GM12875 (cell line): Measurements from ENCODE around the gene WWOX.
"Not testable (repeated sequence)": the region's sequence is repeated elsewhere in the genome, so short reads cannot be mapped to it uniquely, and the experiment has no call there.

ENCODE experiments used
- H3K4me3 ChIP-seq: one replicate; pipeline ENCODE4 v1.5.1; 2011; ENCODE audit warnings: low read depth, low read length, control low read depth
- TF ChIP-seq, protein P1 (sequence below): IDR thresholded peaks from 2 replicates; pipeline ENCODE4 v1.5.1; 2011; ENCODE audit warnings: low read depth, mild to moderate bottlenecking, control low read depth, inconsistent platforms, low read length, moderate library complexity, borderline replicate concordance; ENCODE audit not compliant: insufficient read depth

WWOX gene

DNA sequence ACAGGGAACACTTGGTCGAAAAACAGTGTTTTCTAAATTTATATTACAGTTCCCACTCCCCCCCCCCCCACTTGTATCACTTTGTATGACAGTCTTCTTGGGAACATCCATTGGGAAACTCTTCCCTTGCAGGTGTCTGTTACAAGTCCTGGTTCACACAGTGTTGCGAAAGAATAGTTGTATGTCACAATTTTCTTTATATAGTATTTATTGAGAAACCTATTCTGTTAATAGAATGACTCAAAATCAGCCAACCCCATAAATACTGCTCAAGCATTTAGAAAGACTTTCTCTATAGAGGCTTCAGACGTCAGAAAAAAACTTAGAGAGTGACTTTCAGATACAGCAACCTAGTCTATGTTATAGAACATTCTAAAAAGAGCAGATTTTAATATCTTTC lies 414.4 kb downstream of the WWOX start:
- TF ChIP-seq, protein P1, sequence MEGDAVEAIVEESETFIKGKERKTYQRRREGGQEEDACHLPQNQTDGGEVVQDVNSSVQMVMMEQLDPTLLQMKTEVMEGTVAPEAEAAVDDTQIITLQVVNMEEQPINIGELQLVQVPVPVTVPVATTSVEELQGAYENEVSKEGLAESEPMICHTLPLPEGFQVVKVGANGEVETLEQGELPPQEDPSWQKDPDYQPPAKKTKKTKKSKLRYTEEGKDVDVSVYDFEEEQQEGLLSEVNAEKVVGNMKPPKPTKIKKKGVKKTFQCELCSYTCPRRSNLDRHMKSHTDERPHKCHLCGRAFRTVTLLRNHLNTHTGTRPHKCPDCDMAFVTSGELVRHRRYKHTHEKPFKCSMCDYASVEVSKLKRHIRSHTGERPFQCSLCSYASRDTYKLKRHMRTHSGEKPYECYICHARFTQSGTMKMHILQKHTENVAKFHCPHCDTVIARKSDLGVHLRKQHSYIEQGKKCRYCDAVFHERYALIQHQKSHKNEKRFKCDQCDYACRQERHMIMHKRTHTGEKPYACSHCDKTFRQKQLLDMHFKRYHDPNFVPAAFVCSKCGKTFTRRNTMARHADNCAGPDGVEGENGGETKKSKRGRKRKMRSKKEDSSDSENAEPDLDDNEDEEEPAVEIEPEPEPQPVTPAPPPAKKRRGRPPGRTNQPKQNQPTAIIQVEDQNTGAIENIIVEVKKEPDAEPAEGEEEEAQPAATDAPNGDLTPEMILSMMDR: no peak
- no peak overlapping the region for H3K4me3 ChIP-seq

DNA sequence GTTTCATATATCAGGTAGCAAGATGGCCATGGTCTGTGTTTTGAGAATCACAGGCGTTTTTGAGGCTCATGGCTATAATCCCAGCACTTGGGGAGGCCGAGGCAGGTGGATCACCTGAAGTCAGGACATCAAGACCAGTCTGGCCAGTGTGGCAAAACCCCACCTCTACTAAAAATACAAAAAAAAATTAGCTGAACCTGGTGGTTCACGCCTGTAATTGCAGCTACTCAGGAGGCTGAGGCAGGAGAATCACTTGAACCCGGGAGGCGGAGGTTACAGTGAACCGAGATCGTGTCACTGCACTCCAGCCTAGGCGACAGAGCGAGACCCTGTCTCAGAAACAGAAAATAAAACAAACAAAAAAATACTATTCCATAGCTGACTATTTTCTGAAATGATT lies 415.4 kb downstream of the WWOX start:
- not testable (repeated sequence) for H3K4me3 ChIP-seq

DNA sequence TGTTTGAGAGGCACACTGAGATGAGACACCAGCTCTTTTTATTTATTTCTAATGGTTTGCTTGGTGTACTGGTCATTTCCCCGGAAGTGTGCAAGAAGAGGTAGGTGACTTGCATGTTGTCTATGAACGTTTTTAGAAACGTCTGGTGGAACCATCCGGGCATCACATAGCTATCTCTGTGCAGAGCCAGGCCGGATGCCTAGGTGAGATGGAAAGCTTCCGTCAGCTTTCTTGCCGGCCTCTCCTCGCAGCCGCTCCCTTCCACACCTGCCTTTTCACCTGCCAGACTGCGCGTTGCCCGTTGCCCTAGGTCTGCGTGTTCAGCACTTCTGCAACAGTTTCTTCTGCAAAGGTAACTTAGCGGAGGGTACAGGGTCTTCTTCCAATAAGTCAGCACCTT lies 416.0 kb downstream of the WWOX start:
- TF ChIP-seq, protein P1: no peak
- H3K4me3 ChIP-seq: no peak overlapping the region

DNA sequence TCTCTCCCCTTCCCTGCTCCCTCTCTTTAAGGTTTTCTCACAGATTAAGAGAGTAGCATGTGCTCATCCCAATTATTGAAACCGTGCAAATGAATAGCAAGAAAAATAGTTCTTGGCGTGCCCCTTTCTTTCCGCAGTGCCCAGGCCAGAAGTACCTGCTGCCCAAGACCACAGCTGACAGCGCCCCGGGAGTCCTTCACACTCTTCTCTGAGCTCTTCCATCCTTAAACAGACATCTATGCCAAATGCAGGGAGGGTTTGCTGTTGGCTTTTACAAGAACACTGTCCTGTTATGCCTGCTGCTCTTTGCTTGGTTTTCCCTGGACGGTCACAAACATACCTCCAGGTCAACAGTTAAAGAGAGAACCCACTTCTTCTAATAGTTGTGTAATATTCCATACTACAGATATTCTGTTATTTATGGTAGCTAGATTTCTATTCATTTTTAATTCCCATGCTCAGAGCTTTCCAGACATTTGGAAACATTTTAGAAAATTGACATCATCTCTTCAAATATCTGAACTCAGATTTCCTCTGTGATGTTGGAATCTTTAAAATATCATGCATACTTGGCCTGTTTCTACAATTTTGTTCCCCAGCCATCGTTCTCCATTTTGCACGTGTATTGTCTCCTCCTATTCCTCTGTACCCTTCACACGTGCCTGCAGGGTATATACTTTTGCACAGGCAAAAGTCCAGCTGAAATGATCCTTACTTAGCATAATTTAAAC lies 416.7 kb downstream of the WWOX start:
- TF ChIP-seq, protein P1: no peak
- no peak overlapping the region for H3K4me3 ChIP-seq

DNA sequence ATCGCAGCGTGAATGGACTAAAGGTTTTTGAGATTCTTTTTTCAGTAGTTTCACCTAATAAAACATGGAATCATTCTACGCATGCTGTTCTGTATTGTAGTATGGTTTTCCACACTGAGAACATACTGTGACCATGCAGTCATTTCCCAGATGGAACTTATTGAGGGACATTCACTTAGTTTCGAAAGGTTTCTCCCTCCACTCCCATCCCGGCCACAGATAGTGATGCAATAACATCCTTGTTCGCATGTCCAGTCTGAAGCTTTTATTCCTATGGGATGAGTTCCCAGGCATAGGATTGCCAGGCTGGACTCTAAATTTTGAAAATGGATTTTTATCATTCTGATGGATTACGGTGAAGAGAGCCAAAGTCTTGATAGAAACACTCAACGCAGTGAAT lies 420.4 kb downstream of the WWOX start:
- H3K4me3 ChIP-seq: no peak overlapping the region
- TF ChIP-seq, protein P1: no peak

DNA sequence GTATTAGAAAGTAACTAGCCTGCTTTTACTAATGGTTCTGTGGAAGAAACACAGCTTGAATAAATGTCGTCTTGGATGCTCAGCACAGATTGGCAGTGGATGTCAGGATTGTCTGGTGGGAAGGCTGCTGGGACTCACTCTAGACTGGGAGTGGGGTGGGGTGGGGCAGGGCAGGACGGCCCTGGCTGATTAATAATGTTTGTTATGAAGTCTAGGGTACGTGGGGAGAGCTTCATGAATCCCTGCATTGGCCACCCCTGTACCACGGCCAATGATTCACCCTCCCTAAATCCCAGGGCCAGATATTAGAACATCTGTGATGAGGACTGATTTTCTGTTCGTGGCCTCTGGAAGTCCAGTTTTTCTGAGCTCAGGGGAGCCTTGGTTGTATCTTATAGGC lies 421.0 kb downstream of the WWOX start:
- TF ChIP-seq, protein P1: no peak
- H3K4me3 ChIP-seq: no peak overlapping the region

DNA sequence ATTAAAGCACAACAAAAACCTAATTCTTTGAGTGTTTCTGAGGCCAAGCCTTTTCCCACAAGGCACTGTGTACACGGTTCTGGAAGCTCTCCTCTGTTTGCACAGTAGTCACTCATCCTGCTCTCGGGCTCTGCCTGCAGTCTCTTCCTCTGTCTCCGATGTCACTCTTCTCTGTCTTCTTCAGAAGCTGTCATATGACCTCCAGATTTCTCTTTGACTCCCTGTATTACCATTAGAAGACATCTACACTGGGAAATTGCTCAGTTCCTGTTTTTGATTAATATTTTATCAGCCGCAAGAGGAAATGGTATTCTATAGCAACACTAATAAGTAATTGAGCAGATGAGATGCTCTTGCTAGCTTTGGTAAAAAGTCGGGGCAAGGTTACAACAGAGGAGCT lies 422.9 kb downstream of the WWOX start:
- TF ChIP-seq, protein P1: no peak

More for the DNA sequence above, 422.9 kb downstream of the WWOX start:
- no peak overlapping the region for H3K4me3 ChIP-seq
